Caco-2 (cell line): Measurements from ENCODE around the gene DCTN4. TPM values are rescaled to one million over a fixed set of nuclear protein-coding genes. Genes with fewer than 3 reads are reported as not detected.

Experiments
- BruUV-seq: library from RNA; stranded (reverse); fragments of 400-500 nt; replicated peaks from 2 replicates; lab custom pipeline; 2021; lab: Mats Ljungman, UMichigan
- CTCF ChIA-PET: fragments of 300-600 bp; sonication (Branson Sonifier 250); formaldehyde crosslinking; loops from one replicate; lab custom pipeline; 2022; ENCODE audit warnings: antibody characterized with exemption; lab: Charles Lee
- POLR2A ChIA-PET: fragments of 300-600 bp; sonication (Branson Sonifier 250); formaldehyde crosslinking; loops from one replicate; lab custom pipeline; 2022; ENCODE audit warnings: antibody characterized with exemption; lab: Charles Lee
- DNase-seq, 2 experiments: peaks; one replicate each; pipeline versions ENCODE4 v3.0.0 to v3.0.0-alpha.2; 2020 to 2022
- H3K27me3 ChIP-seq: replicated peaks from 2 replicates; pipeline ENCODE4 v1.6.0; 2011; ENCODE audit warnings: low read length; ENCODE audit not compliant: control insufficient read depth, insufficient read depth
- H3K36me3 ChIP-seq: 2 replicates; pipeline ENCODE4 v1.5.1; 2011; ENCODE audit warnings: low read length; ENCODE audit not compliant: control insufficient read depth, insufficient read depth
- H3K4me1 ChIP-seq: fragments of 250-450 bp; sonication (Bioruptor Pico); 2 replicates; pipeline ENCODE4 v1.5.1; 2020; ENCODE audit warnings: mild to moderate bottlenecking
- H3K4me3 ChIP-seq: 2 replicates; pipeline ENCODE4 v1.5.1; 2011; ENCODE audit warnings: low read depth, mild to moderate bottlenecking, control low read depth, low read length
- H3K9me3 ChIP-seq: fragments of 250-450 bp; sonication (Bioruptor Pico); 2 replicates; pipeline ENCODE4 v1.5.1; 2020; ENCODE audit warnings: mild to moderate bottlenecking, moderate library complexity
- H3K27ac Mint-ChIP-seq: one replicate; pipeline ENCODE4 v1.8.0; 2022; ENCODE audit warnings: mixed read lengths; ENCODE audit not compliant: unreplicated experiment
- H3K27me3 Mint-ChIP-seq: one replicate; pipeline ENCODE4 v1.8.0; 2022; ENCODE audit warnings: mixed read lengths; ENCODE audit not compliant: insufficient read depth, unreplicated experiment
- H3K36me3 Mint-ChIP-seq: one replicate; pipeline ENCODE4 v1.8.0; 2022; ENCODE audit warnings: mild to moderate bottlenecking, mixed read lengths; ENCODE audit not compliant: insufficient read depth, unreplicated experiment
- H3K4me1 Mint-ChIP-seq: one replicate; pipeline ENCODE4 v1.8.0; 2022; ENCODE audit warnings: low read depth, mixed read lengths; ENCODE audit not compliant: unreplicated experiment
- H3K4me3 Mint-ChIP-seq: one replicate; pipeline ENCODE4 v1.8.0; 2022; ENCODE audit warnings: mild to moderate bottlenecking, moderate library complexity, mixed read lengths; ENCODE audit not compliant: unreplicated experiment
- H3K9me3 Mint-ChIP-seq: one replicate; pipeline ENCODE4 v1.8.0; 2022; ENCODE audit warnings: mixed read lengths; ENCODE audit not compliant: unreplicated experiment
- intact Hi-C: fragments of 100-400 bp; cut with micrococcal nuclease; formaldehyde crosslinking; loops from one replicate; pipeline ENCODE4 v1.10.0; 2022; ENCODE audit not compliant: unreplicated experiment
- total RNA-seq: library from RNA; stranded (reverse); gene quantifications from 2 replicates; pipeline ENCODE4 v1.2.3, GENCODE V29; 2022
- TF ChIP-seq, protein P1 (sequence below), 2 experiments: fragments of 200-600 bp in 1 of 2; IDR thresholded peaks; 1 replicate in 1 of 2; 2 replicates in 1 of 2; pipeline versions ENCODE4 v1.5.1 to v1.8.0; 2011 to 2022; ENCODE audit warnings: antibody characterized with exemption in 1 of 2, control low read depth in 1 of 2, inconsistent platforms in 1 of 2, low read depth in 1 of 2, low read length in 1 of 2, mild to moderate bottlenecking in 1 of 2, moderate library complexity in 1 of 2; ENCODE audit not compliant: insufficient read depth in 1 of 2, severe bottlenecking in 1 of 2, unreplicated experiment in 1 of 2

Gene DCTN4
- total RNA-seq, 1 experiment from 2014 or later = 62.2 TPM

DNA sequence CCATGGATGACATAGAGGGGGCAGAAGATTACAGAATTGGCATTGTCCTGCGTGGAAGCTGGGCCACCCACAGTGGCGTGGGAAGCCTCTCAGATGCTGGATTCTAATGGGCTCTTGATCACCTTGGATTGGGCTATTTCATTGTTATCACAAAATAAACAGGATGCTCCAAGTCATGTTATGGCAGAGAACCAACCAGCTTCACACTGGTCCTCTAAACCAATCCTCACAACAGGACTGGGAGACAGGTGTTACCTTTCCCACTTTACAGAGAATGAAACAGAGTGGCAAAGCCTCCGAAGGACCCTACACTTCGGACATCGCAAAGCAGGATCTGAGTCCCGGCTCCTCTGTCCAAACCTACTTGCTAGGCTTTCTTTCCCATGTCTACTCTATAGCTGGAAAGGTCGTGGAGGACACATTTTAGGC lies 19.3 kb upstream of the DCTN4 start:
- TF ChIP-seq, protein P1, sequence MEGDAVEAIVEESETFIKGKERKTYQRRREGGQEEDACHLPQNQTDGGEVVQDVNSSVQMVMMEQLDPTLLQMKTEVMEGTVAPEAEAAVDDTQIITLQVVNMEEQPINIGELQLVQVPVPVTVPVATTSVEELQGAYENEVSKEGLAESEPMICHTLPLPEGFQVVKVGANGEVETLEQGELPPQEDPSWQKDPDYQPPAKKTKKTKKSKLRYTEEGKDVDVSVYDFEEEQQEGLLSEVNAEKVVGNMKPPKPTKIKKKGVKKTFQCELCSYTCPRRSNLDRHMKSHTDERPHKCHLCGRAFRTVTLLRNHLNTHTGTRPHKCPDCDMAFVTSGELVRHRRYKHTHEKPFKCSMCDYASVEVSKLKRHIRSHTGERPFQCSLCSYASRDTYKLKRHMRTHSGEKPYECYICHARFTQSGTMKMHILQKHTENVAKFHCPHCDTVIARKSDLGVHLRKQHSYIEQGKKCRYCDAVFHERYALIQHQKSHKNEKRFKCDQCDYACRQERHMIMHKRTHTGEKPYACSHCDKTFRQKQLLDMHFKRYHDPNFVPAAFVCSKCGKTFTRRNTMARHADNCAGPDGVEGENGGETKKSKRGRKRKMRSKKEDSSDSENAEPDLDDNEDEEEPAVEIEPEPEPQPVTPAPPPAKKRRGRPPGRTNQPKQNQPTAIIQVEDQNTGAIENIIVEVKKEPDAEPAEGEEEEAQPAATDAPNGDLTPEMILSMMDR (IDR thresholded peaks at IDR 0.05; ENCODE audit: insufficient read depth in 1 of 2, low read depth in 1 of 2, low read length in 1 of 2, severe bottlenecking in 1 of 2, unreplicated experiment in 1 of 2) = no peak
- no peaks in the 10 kb centered on the region for H3K9me3 Mint-ChIP-seq
- H3K36me3 Mint-ChIP-seq = peaks cover 6% of the 10 kb centered on the region
- CTCF ChIA-PET = interaction anchor here (0.6 to 2.4 kb wide), 11 partner anchors 17 to 273 kb away, joined by 3 to 18 read pairs (median 4); partner anchors contain the start of genes DCTN4, IRGM and RBM22
- peak in 1 of 2 experiments; percentile 21 for DNase-seq
- H3K4me3 Mint-ChIP-seq = peak overlapping the region; percentile 91
- Histone ChIP-seq H3K4me3 (peak overlapping the region; percentile 75), H3K27me3 (no peaks in the 10 kb centered on the region), H3K4me1 (peaks cover 29% of the 10 kb centered on the region), H3K9me3 (no peaks in the 10 kb centered on the region), H3K36me3 (no peaks in the 10 kb centered on the region)
- peaks cover 28% of the 10 kb centered on the region for H3K4me1 Mint-ChIP-seq
- POLR2A ChIA-PET = interaction anchor here (0.8 to 1.8 kb wide), 3 partner anchors 19 to 77 kb away, joined by 3 to 18 read pairs (median 7); partner anchors contain the start of genes DCTN4 and RBM22
- peak overlapping the region; percentile 80 for H3K27ac Mint-ChIP-seq
- TSS peak; percentile 83 for BruUV-seq
- no peaks in the 10 kb centered on the region for H3K27me3 Mint-ChIP-seq
- intact Hi-C loops = loop anchor here (1.0 to 5.0 kb wide), 3 partner anchors 20 to 306 kb away; no protein-coding TSS in a partner anchor

DNA sequence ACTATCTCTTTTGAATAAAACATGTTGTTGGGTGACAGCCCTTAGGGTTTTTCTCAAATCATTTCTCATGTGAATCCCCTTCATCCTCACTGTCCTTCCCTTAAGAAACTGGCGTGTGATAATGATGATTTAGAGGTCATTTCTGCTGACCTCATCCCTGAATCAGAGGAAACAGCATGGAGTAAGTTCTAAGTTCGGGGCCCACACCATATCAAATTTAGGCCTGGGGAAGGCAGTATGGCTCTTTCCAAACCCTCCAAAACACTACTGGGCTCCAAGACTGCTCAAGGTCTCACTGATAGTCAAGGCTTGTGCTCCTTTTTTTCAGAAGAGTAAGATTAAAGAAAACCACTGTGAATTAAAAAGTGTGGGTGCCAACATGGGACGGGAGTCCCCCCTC lies 18.9 kb upstream of the DCTN4 start:
- POLR2A ChIA-PET = interaction anchor here (1.4 to 1.8 kb wide), 2 partner anchors 19 to 77 kb away, joined by 7 to 18 read pairs; partner anchors contain the start of genes DCTN4 and RBM22
- TF ChIP-seq, protein P1 (IDR thresholded peaks at IDR 0.05; ENCODE audit: insufficient read depth in 1 of 2, low read depth in 1 of 2, low read length in 1 of 2, severe bottlenecking in 1 of 2, unreplicated experiment in 1 of 2) = no peak
- peak overlapping the region; percentile 75 for H3K4me3 ChIP-seq

DNA sequence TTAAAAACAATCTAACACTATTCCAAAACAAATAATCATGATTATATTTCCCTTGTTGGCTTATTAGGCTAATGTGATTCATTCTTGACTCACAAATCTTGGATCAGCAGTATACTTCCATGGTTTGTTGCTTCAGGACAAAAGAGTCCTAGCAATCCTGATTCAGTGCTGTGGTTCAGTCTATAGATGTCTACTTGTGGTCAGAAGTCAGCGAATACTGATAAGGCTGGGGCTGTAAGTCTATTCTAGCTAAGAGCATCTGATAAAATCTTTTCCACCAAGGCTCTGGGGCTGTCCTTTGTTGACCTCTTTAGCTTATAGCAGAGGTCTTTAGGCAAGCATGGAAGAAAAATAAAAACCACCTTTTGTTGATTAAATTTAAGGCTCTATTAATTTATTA lies 15.3 kb upstream of the DCTN4 start:
- TF ChIP-seq, protein P1 (IDR thresholded peaks at IDR 0.05; ENCODE audit: insufficient read depth in 1 of 2, low read depth in 1 of 2, low read length in 1 of 2, severe bottlenecking in 1 of 2, unreplicated experiment in 1 of 2) = no peak
- BruUV-seq = no TSS peak
- Histone ChIP-seq H3K4me1 (peaks cover 4% of the 10 kb centered on the region; the same call in 1 of the 2 replicates), H3K9me3 (no peaks in the 10 kb centered on the region), H3K27me3 (no peaks in the 10 kb centered on the region), H3K36me3 (no peaks in the 10 kb centered on the region), H3K4me3 (no peak overlapping the region)
- Mint-ChIP-seq H3K27me3 (peaks cover 5% of the 10 kb centered on the region), H3K36me3 (peaks cover 4% of the 10 kb centered on the region), H3K27ac (no peak overlapping the region), H3K9me3 (no peaks in the 10 kb centered on the region), H3K4me1 (no peaks in the 10 kb centered on the region), H3K4me3 (no peak overlapping the region)
- DNase-seq = no peak
- CTCF ChIA-PET = no interaction called here
- intact Hi-C loops = no loop called here
- POLR2A ChIA-PET = no interaction called here

More for the DNA sequence above, 18.9 kb upstream of the DCTN4 start:
- intact Hi-C loops = loop anchor here (1.0 to 5.0 kb wide), 3 partner anchors 19 to 305 kb away; no protein-coding TSS in a partner anchor
- H3K27ac Mint-ChIP-seq = peak overlapping the region; percentile 80
- peaks cover 6% of the 10 kb centered on the region for H3K36me3 Mint-ChIP-seq
- H3K4me3 Mint-ChIP-seq = peak overlapping the region; percentile 91
- H3K4me1 Mint-ChIP-seq = peaks cover 24% of the 10 kb centered on the region
- BruUV-seq = no TSS peak
- DNase-seq = no peak
- Histone ChIP-seq H3K4me1 (peaks cover 25% of the 10 kb centered on the region), H3K27me3 (no peaks in the 10 kb centered on the region), H3K9me3 (no peaks in the 10 kb centered on the region), H3K36me3 (no peaks in the 10 kb centered on the region)
- CTCF ChIA-PET = interaction anchor here (1.0 to 2.4 kb wide), 3 partner anchors 19 to 69 kb away, joined by 3 to 10 read pairs (median 10); partner anchors contain the start of genes DCTN4 and IRGM
- no peaks in the 10 kb centered on the region for H3K9me3 Mint-ChIP-seq
- H3K27me3 Mint-ChIP-seq = peaks cover 2% of the 10 kb centered on the region
